ENCODE results near the gene POU4F1. TPM values are rescaled to one million over a fixed set of nuclear protein-coding genes. Genes with fewer than 3 reads are reported as not detected.

POU4F1 gene
- total and polyA plus RNA-seq, 2 donors (not counting 1 experiment from before 2014, with no cell fraction given) = 0.17 to 0.51 TPM

- Mint-ChIP-seq H3K9me3 (ENCODE audit: insufficient read depth) (no peaks in the 10 kb centered on the region), H3K27me3 (peaks cover 80% of the 10 kb centered on the region), H3K4me1 (peaks cover 61% of the 10 kb centered on the region), H3K4me3 (peak overlapping the region; percentile 49), H3K27ac (no peak overlapping the region)
- CTCF ChIA-PET = no interaction called here
- ATAC-seq (ENCODE audit: low read depth) = no peak
- TF ChIP-seq, protein P1, sequence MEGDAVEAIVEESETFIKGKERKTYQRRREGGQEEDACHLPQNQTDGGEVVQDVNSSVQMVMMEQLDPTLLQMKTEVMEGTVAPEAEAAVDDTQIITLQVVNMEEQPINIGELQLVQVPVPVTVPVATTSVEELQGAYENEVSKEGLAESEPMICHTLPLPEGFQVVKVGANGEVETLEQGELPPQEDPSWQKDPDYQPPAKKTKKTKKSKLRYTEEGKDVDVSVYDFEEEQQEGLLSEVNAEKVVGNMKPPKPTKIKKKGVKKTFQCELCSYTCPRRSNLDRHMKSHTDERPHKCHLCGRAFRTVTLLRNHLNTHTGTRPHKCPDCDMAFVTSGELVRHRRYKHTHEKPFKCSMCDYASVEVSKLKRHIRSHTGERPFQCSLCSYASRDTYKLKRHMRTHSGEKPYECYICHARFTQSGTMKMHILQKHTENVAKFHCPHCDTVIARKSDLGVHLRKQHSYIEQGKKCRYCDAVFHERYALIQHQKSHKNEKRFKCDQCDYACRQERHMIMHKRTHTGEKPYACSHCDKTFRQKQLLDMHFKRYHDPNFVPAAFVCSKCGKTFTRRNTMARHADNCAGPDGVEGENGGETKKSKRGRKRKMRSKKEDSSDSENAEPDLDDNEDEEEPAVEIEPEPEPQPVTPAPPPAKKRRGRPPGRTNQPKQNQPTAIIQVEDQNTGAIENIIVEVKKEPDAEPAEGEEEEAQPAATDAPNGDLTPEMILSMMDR (IDR thresholded peaks at IDR 0.05) = no peak
- TF ChIP-seq EZH2 (IDR thresholded peaks at IDR 0.05; ENCODE audit: borderline replicate concordance, insufficient read depth, low read depth, low read length, poor library complexity, severe bottlenecking) = no peak
- H3K36me3 ChIP-seq (replicated peaks in 1 of 2; ENCODE audit: control extremely low read depth in 1 of 2, control insufficient read depth in 1 of 2, extremely low read depth in 1 of 2, insufficient read depth in 2 of 2, low read length in 1 of 2) = no peaks in the 10 kb centered on the region
- intact Hi-C loops (cut with micrococcal nuclease) = loop anchor here (10.0 kb wide), 1 partner anchor 912 kb away; the partner anchor contains the start of gene SLAIN1
- POLR2A ChIA-PET = interaction anchor here (0.6 kb wide), 1 partner anchor 12 kb away, joined by 3 read pairs; no protein-coding TSS in a partner anchor
- H3K27me3 ChIP-seq (replicated peaks in 1 of 4; ENCODE audit: control extremely low read depth in 1 of 4, control insufficient read depth in 3 of 4, insufficient read depth in 4 of 4, low read length in 3 of 4) = peaks cover 5 to 83% (median 74%) of the 10 kb centered on the region in 4 experiments
- no peak overlapping the region for H2AFZ ChIP-seq (ENCODE audit: insufficient read depth, low read depth, low read length, poor library complexity, severe bottlenecking)
- peak overlapping the region; percentile 91 for H3K4me2 ChIP-seq (replicated peaks; ENCODE audit: low read depth, low read length, poor library complexity, severe bottlenecking)
- peaks cover 1 to 57% (median 4%) of the 10 kb centered on the region in 3 donors for H3K9me3 ChIP-seq (ENCODE audit: control extremely low read depth in 1 of 3, control insufficient read depth in 2 of 3, insufficient read depth in 1 of 3, low read length in 2 of 3)
- no peaks in the 10 kb centered on the region for H3K79me2 ChIP-seq (ENCODE audit: control insufficient read depth, insufficient read depth, low read length)
- H4K20me1 ChIP-seq (ENCODE audit: control insufficient read depth, insufficient read depth, low read length, poor library complexity, severe bottlenecking) = peaks cover 5% of the 10 kb centered on the region
- H3K27ac ChIP-seq (ENCODE audit: low read length in 2 of 2) = no peak overlapping the region
- no peak overlapping the region for H3K4me3 ChIP-seq (ENCODE audit: control extremely low read depth in 1 of 5, extremely low read depth in 1 of 5, insufficient read depth in 1 of 5, low read depth in 2 of 5, low read length in 4 of 5)
- H3K4me1 ChIP-seq (ENCODE audit: control insufficient read depth in 2 of 2, insufficient read depth in 2 of 2, low read length in 2 of 2) = peaks cover 55 to 73% of the 10 kb centered on the region in 2 donors
- H3K9ac ChIP-seq (ENCODE audit: low read length) = no peak overlapping the region
- 9% methylated on average over 21 of the region's 30 CpGs for WGBS (ENCODE audit: insufficient coverage)
- DNase-seq = peak; percentile 32
Observed at GRCh38 chr13:78606471-78607408, 3.4 kb upstream of the POU4F1 start.

Data from B cell (primary cell).